Measurements from ENCODE around the gene ISG15.

Gene ISG15

DNA sequence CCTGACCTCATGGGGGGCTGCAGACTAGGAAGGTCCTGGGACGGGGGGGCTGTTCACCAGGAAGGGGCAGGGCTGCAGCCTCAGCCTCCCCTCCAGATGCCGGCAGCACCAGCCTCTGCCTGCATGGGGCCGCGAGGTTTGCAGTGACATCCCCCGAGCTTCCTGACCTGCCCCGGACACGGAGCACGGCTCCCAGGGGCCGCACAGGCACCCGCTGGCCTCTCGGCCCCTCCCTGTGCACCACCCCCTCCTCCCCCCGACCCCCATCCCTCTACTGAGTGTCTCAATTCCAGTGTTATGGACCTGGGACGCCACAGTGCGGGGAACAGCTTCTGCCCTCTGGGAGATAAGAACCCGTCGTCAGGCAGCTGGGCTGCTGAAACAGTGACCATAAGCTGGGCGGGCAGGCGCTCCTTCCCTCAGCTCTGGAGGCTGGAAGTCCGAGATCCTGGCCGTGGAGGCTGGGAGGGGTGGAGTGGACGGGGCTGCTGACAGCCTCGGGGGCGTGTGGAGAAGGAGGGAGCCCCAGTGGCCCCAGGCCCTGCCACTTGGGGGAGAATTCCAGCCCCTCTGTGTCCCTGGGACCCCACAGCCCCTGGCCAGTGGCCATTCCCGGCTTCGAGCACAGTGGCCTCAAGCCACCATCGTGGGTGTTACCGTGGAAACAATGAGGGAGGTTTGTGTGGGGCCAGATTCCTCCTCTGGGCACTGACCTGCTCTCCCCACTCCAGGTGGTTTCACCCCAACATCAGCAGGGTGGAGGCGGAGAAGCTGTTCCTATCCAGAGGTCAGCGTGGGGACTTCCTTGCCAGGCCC, 49.3 kb downstream of the ISG15 start:
- no peak for DNase-seq

DNA sequence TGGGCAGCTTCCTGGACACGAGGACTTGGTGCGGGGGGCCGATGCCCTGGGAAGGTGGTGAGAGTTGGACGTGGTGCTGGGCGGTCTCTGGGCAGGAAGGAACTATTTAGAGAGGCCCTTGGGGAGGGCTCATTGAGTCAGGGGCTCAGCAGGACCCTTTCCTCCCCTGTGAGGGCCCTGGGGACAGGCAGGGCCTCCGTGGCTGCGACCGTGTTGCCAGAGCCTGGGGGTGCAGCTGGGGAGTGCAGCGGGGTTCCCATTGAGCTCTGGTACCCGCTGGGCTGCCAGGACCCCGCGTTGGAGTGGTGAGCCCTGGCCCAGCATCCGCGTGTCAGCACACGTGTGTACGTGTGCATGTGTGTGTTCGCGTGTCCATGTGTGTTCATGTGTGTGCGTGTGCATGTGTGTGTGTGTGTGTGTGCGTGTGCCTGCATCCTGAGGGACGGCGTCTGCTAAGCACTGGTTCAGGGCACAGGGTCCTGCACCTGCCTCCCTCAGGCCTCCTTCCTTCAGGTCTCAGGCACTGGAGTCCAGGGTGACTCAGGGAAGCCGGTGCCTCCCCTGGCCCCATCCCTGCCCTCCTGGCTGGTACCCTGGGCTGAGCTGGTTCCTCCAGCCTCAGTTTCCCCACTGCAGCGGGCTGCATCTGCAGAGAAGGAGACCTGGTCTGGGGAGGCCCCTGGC, 50.1 kb downstream of the ISG15 start:
- no peak for DNase-seq

All from CD4-positive, alpha-beta T cell treated with Interleukin-10 for 1 hour (primary cell).